ENCODE results near the gene IL1B. TPM values are rescaled to one million over a fixed set of nuclear protein-coding genes. Genes with fewer than 3 reads are reported as not detected.

IL1B gene
- total RNA-seq, 2 donors from 2014 or later = 4.0 to 6.2 TPM

GRCh38 chr2:112849956-112850355, 13.4 kb upstream of the IL1B start:
- no peak for DNase-seq (ENCODE audit: low spot score)
- Histone ChIP-seq H3K4me3 (no peak overlapping the region), H3K36me3 (no peaks in the 10 kb centered on the region), H3K27ac (no peak overlapping the region), H3K9me3 (no peaks in the 10 kb centered on the region), H3K4me1 (ENCODE audit: control insufficient read depth in 1 of 2, low read depth in 2 of 2) (no peaks in the 10 kb centered on the region), H3K27me3 (replicated peaks; ENCODE audit: insufficient read depth) (no peaks in the 10 kb centered on the region)
- no peak for TF ChIP-seq CTCF (IDR thresholded peaks at IDR 0.05)
- ATAC-seq (ENCODE audit: insufficient number of reproducible peaks, low FRiP score, low read depth) = no peak

- DNase-seq (ENCODE audit: low spot score) = no peak
- Histone ChIP-seq H3K36me3 (no peaks in the 10 kb centered on the region), H3K27ac (no peak overlapping the region), H3K4me1 (ENCODE audit: control insufficient read depth in 1 of 2, low read depth in 2 of 2) (no peaks in the 10 kb centered on the region), H3K4me3 (no peak overlapping the region), H3K27me3 (replicated peaks; ENCODE audit: insufficient read depth) (no peaks in the 10 kb centered on the region), H3K9me3 (no peaks in the 10 kb centered on the region)
- ATAC-seq (ENCODE audit: insufficient number of reproducible peaks, low FRiP score, low read depth) = no peak
- no peak for TF ChIP-seq CTCF (IDR thresholded peaks at IDR 0.05)
Observed at GRCh38 chr2:112848833-112849232, 12.3 kb upstream of the IL1B start.

GRCh38 chr2:112846031-112846430, 9.5 kb upstream of the IL1B start:
- Histone ChIP-seq H3K27ac (no peak overlapping the region), H3K4me1 (ENCODE audit: control insufficient read depth in 1 of 2, low read depth in 2 of 2) (no peaks in the 10 kb centered on the region), H3K36me3 (no peaks in the 10 kb centered on the region), H3K4me3 (no peak overlapping the region), H3K27me3 (replicated peaks; ENCODE audit: insufficient read depth) (no peaks in the 10 kb centered on the region), H3K9me3 (no peaks in the 10 kb centered on the region)
- ATAC-seq (ENCODE audit: insufficient number of reproducible peaks, low FRiP score, low read depth) = no peak
- DNase-seq (ENCODE audit: low spot score) = no peak
- no peak for TF ChIP-seq CTCF (IDR thresholded peaks at IDR 0.05)

GRCh38 chr2:112843836-112844235, 7.3 kb upstream of the IL1B start:
- no peak overlapping the region for H3K4me3 ChIP-seq
- H3K27ac ChIP-seq = no peak overlapping the region
- no peaks in the 10 kb centered on the region for H3K9me3 ChIP-seq
- no peak for DNase-seq (ENCODE audit: low spot score)
- no peaks in the 10 kb centered on the region for H3K4me1 ChIP-seq (ENCODE audit: control insufficient read depth in 1 of 2, low read depth in 2 of 2)
- ATAC-seq (ENCODE audit: insufficient number of reproducible peaks, low FRiP score, low read depth) = no peak
- TF ChIP-seq CTCF (IDR thresholded peaks at IDR 0.05) = no peak
- H3K27me3 ChIP-seq (replicated peaks; ENCODE audit: insufficient read depth) = no peaks in the 10 kb centered on the region
- H3K36me3 ChIP-seq = no peaks in the 10 kb centered on the region

GRCh38 chr2:112843288-112843687, 6.7 kb upstream of the IL1B start:
- DNase-seq (ENCODE audit: low spot score) = no peak
- no peaks in the 10 kb centered on the region for H3K4me1 ChIP-seq (ENCODE audit: control insufficient read depth in 1 of 2, low read depth in 2 of 2)
- H3K27me3 ChIP-seq (replicated peaks; ENCODE audit: insufficient read depth) = no peaks in the 10 kb centered on the region
- H3K27ac ChIP-seq = no peak overlapping the region
- no peak for ATAC-seq (ENCODE audit: insufficient number of reproducible peaks, low FRiP score, low read depth)
- no peaks in the 10 kb centered on the region for H3K36me3 ChIP-seq
- no peak for TF ChIP-seq CTCF (IDR thresholded peaks at IDR 0.05)
- no peak overlapping the region for H3K4me3 ChIP-seq
- H3K9me3 ChIP-seq = no peaks in the 10 kb centered on the region

All from thoracic aorta (tissue), 2 donors.